NCI-H460 (cell line): Measurements from ENCODE around the gene GRAMD2B. TPM values are rescaled to one million over a fixed set of nuclear protein-coding genes. Genes with fewer than 3 reads are reported as not detected.
"Not testable (repeated sequence)": the region's sequence is repeated elsewhere in the genome, so short reads cannot be mapped to it uniquely, and the experiment has no call there.

Experiments
- DNase-seq: peaks from one replicate; pipeline ENCODE4 v3.0.0-alpha.2; 2016; ENCODE audit warnings: low read depth; ENCODE audit errors: extremely low read depth
- total RNA-seq: library from RNA; depleted of rRNA; stranded (reverse); fragments of >200 nt; shearing (Covaris generic); gene quantifications from 2 replicates; pipeline ENCODE4 v1.2.3, GENCODE V29; 2014

The GRAMD2B gene
- total RNA-seq, 1 experiment from 2014 or later: not detected

DNA sequence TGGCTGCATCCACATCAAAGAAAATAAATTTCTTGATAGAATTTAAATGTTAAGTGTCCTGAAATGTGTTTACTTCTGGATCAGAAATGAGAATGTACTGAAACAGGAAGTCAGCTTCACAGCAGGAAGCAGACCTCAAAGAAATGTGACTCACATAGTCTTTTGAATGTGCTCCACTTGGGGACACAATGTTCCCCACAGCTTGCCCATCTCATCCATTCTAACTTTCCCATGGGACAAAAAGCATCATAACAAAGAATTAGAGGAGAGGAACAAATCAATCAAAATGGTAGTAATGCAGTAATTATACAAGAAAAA, 85.7 kb downstream of the GRAMD2B start:
- no peak for DNase-seq

DNA sequence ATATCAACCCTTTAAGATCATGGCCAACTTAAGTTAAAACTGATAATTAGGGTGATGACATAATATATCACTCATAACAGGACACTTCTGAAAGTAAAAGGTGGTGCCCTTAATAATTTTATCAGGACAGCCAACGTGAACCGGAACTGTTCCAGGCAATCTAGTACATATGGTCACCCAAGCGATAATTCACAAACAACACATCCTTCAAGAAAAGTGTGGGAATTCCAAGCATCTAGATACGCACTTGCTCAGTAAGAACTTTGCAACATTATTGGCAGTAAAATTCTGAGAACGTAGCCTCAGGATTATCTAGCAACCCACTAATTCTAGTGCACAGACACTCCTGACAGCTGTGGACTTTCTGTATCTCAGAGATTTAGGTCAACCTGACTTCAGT, 86.1 kb downstream of the GRAMD2B start:
- DNase-seq: no peak

GRCh38 chr5:126511961-126512360, 88.8 kb downstream of the GRAMD2B start:
- no peak for DNase-seq

DNA sequence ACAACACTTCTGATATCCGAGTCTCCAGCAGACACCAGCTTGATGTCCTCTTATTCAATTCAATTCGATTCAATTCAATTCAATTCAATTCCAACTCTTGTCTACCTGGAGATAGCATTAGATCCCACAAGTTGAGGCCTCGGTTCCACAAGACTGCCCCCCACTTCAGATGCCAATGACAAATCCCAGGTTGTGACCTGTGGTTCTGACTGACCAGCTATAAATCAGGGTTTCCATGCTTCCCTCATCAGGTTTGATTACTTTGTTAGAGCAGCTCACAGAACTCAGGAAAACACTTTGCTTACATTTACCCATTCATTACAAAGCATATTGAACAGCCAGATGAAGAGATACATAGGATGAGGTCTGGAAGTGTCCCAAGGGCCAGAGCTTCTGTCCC, 89.2 kb downstream of the GRAMD2B start:
- no peak for DNase-seq

DNA sequence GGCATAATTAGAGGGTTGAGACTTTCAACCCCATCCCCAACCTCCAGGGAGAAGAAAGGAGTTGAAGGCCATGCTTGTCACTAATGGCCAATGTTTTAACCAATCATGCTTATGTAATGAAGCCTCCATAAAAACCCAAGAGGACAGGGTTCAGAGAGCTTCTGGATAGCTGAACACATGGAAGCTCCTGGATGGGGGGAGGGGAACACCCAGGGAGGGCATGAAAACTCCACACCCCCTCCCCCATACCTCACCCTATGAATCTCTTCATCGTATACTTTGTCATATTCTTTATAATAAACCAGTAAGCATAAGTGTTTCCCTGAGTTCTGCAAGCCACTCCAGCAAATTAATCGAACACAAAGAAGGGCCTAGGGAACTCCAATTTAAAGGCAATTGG, 90.1 kb downstream of the GRAMD2B start:
- DNase-seq: no peak

DNA sequence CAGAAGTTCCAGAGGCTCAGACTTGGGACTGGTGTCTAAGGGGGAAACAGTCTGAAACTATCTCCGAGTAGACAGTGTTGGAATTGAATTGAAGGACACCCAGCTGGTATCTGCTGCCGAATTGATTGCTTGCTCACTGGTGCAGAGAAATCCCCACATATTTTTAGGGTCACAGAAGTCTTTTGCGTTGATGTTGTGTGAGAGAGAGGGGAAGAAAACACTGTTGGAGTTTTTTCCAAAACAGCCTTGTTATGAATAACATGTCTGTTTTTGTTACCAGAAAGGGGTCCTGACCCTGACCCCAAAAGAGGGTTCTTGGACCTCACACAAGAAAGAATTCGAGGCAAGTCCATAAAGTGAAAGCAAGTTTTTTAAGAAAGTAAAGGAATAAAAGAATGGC, 90.5 kb downstream of the GRAMD2B start:
- DNase-seq: no peak

GRCh38 chr5:126514131-126514557, 90.9 kb downstream of the GRAMD2B start:
- no peak for DNase-seq

- no peak for DNase-seq
Observed at GRCh38 chr5:126514558-126515141, 91.4 kb downstream of the GRAMD2B start.

DNA sequence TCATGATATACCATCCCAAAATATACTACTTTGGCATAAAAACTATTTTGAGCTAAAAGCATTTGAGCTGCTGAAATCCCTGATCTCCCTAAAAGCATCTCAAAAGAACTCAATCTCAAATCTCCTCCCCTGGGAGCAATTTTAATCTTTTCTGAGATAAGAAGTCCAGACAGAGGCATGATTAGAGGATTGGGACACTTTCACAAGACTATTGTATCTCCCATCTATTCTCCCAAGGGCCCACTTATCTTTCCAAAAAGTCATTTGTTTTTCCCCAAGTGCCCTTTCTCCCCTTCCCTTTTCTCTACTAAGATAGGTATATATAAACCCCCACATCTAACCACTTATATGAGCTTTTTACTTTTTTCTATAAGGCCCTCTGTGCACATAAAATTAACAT, 92.1 kb downstream of the GRAMD2B start:
- DNase-seq: no peak

GRCh38 chr5:126516133-126516532, 92.9 kb downstream of the GRAMD2B start:
- no peak for DNase-seq

GRCh38 chr5:126516852-126517251, 93.6 kb downstream of the GRAMD2B start:
- no peak for DNase-seq

DNA sequence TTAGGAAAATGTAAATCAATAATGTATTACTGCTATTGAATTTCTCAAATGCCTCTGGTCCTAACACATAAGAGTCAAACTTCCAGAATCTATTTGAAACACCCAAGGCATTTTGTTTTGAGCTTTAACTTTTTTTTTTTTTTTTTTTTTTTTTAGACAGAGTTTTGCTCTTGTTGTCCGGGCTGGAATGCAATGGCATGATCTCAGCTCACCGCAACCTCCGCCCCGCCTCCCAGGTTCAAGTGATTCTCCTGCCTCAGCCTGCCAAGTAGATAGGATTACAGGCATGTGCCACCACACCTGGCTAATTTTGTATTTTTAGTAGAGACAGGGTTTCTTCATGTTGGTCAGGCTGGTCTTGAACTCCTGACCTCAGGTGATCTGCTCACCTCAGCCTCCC, 96.0 kb downstream of the GRAMD2B start:
- not testable (repeated sequence) for DNase-seq

GRCh38 chr5:126519637-126520592, 96.7 kb downstream of the GRAMD2B start:
- no peak for DNase-seq

DNA sequence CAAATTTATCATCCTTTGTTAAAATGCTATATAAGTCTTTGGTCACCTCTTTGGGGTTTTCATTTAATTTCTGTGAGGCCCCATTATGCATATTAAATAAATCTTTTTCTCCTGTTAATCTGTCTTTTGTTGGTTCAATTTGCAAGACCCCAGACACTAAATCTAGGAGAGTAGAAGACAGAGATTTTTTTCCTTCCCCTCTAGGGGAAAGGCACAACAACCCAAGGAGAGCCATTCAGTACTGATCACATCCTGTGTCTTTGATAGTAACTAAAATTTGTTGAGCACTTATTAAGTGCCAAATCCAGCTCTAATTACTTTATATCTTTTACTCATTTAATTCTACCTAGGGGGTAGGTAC, 97.4 kb downstream of the GRAMD2B start:
- DNase-seq: no peak

DNA sequence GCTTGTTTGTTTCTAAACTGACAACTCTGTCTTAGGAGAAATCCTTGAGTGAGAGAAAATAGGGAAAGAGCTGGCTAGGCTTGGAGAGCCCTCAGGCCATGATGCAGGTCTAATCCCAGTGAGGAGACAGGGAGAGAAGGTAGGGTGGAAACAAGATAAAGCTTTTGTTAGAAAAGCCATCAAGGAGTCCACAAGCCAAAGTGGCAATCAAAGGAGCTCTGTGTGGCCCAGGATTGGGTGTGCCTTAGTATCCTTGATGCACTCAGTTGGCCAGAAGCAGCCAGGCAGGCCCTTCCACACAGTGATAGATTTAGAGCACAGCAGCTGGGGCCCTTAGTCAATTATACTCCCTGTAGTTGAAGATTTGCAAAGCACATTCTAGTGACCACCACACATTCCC, 97.9 kb downstream of the GRAMD2B start:
- no peak for DNase-seq

DNA sequence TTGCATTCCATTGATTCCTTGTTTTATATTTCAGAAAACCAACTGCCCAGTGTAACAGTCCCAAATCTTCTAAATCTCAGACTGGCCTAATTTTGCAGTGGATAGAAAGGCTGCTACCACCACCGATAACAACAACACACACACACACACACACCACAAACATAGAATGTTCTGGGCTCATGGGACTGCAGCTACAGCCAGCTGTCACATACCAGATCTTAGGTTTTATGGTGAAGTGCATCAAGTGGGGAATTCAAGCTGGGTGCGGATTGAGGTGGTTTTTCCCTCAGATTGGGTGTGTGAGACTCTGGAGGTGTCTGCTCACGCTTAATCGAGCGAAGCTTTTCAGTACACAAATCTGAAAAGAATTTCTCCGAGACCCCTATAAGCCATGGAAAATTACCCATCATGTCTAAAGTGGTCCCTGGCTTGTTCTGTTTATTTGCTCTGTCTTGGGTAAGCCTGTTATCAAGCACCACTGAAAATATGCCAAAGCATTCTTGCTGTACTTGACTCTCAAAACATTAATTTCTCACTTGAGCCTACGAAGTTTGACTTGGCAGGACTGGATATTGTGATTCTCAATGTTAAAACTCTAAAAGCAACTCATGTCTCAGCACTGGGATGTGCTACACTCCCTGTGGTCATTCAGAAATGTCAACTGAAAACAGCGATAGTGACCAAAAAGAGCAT, 100.8 kb downstream of the GRAMD2B start:
- DNase-seq: no peak

DNA sequence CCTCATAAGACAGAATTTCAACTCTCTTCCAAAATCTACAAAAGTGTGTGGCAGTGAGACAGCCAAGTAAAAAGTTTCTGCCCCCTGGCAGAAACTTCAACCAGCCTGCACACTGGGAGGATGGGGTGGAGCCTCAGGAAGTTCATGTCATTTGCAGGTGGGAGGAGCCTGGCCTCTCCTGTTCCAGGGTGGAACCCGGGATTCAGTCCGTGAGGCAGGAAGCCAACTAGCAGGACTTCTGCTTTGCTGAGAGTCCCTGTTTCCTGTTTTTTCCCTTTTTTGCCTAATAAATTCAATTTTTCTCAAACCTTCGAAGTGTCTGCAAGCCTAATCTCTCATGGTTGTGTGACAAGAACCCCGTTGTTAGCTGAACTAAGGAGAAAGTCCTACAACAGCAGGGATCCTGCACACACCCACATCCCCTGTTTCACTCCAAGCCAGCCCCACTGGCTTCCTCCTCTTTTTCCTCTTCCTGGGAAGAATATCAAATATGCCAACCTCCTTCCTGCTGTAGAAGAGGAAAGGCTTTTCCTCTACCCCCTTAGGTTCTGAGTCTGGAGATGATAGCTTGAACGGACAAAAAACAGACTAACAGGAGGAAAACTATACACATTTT, 102.5 kb downstream of the GRAMD2B start:
- no peak for DNase-seq

DNA sequence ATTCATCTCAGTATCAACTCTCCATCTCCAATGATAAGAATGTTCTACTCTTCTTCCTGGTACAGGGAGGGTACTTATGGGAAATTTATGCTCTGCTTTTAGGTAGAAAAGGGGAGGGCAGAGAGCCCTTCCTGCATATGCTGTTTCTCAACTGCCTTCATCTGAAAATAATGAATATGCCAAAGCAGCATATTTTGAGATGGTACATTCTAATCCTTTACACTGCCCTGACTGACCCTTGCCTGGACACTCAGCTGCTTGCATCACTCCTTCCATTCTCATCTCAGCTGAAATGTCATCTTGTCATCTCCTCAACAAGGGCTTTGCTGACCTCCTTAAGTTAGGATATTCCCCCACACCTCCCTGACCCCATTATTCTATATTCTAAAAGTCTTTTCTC, 103.3 kb downstream of the GRAMD2B start:
- DNase-seq: no peak

- DNase-seq: no peak
Observed at GRCh38 chr5:126527158-126527557, 103.9 kb downstream of the GRAMD2B start.

GRCh38 chr5:126527892-126528291, 104.7 kb downstream of the GRAMD2B start:
- DNase-seq: no peak

- DNase-seq: no peak
Observed at GRCh38 chr5:126531543-126532120, 108.4 kb downstream of the GRAMD2B start.
